IMR-90 (cell line): ENCODE data around the gene KIF3A. TPM values are rescaled to one million over a fixed set of nuclear protein-coding genes. Genes with fewer than 3 reads are reported as not detected.

ENCODE experiments used
- ATAC-seq: fragments of 200-7000 bp; cut with Tn5 transposase; 2 replicates; pipeline ENCODE4 v1.9.1; 2020; ENCODE audit warnings: low read depth, mild to moderate bottlenecking, moderate library complexity
- BruUV-seq: library from RNA; stranded (reverse); fragments of 400-500 nt; replicated peaks from 2 replicates; lab custom pipeline; 2021; lab: Mats Ljungman, UMichigan
- CTCF ChIA-PET: fragments of 300-600 bp; formaldehyde crosslinking; extraction: SDS; loops from one replicate; lab custom pipeline; 2021; ENCODE audit warnings: antibody characterized with exemption; lab: Yijun Ruan, JAX
- POLR2A ChIA-PET: fragments of 300-600 bp; sonication (Branson Sonifier 250); formaldehyde crosslinking; loops from one replicate; lab custom pipeline; 2022; ENCODE audit warnings: antibody characterized with exemption; ENCODE audit not compliant: unreplicated experiment; lab: Charles Lee
- DNase-seq: peaks from one replicate; pipeline ENCODE4 v3.0.0; 2013
- H2AFZ ChIP-seq: replicated peaks from 2 replicates; pipeline ENCODE3; 2013; ENCODE audit warnings: low read length, mild to moderate bottlenecking; ENCODE audit not compliant: poor library complexity
- H2AK5ac ChIP-seq: 2 replicates; pipeline ENCODE4 v1.6.1; 2013; ENCODE audit warnings: low read depth, low read length, inconsistent platforms
- H2AK9ac ChIP-seq: replicated peaks from 2 replicates; pipeline ENCODE3; 2013; ENCODE audit warnings: mild to moderate bottlenecking, low read depth, low read length, moderate library complexity; ENCODE audit not compliant: poor library complexity
- H2BK120ac ChIP-seq: 2 replicates; pipeline ENCODE4 v1.6.1; 2013; ENCODE audit warnings: low read depth, low read length, inconsistent platforms
- H2BK15ac ChIP-seq: 3 replicates; pipeline ENCODE4 v1.6.1; 2013; ENCODE audit warnings: low read depth, low read length, inconsistent platforms
- H2BK20ac ChIP-seq: 2 replicates; pipeline ENCODE4 v1.6.1; 2013; ENCODE audit warnings: low read depth, mild to moderate bottlenecking, inconsistent platforms, low read length, moderate library complexity
- H2BK5ac ChIP-seq: 2 replicates; pipeline ENCODE4 v1.6.1; 2013; ENCODE audit warnings: mild to moderate bottlenecking, low read depth, low read length, inconsistent platforms; ENCODE audit not compliant: poor library complexity, severe bottlenecking
- H3K14ac ChIP-seq: replicated peaks from 2 replicates; pipeline ENCODE4 v1.6.1; 2013; ENCODE audit warnings: low read depth, low read length, inconsistent platforms
- H3K18ac ChIP-seq: 2 replicates; pipeline ENCODE4 v1.6.1; 2013; ENCODE audit warnings: low read depth, low read length, control low read depth
- H3K23ac ChIP-seq: 2 replicates; pipeline ENCODE4 v1.6.1; 2013; ENCODE audit warnings: low read depth, low read length, inconsistent platforms
- H3K27ac ChIP-seq: 2 replicates; pipeline ENCODE4 v1.5.1; 2013; ENCODE audit warnings: mild to moderate bottlenecking, control low read depth, low read length; ENCODE audit not compliant: insufficient read depth
- H3K27me3 ChIP-seq: 2 replicates; pipeline ENCODE4 v1.6.1; 2013; ENCODE audit warnings: low read length; ENCODE audit not compliant: control insufficient read depth, insufficient read depth
- H3K36me3 ChIP-seq: 2 replicates; pipeline ENCODE4 v1.6.1; 2013; ENCODE audit warnings: low read length, mixed read lengths; ENCODE audit not compliant: control insufficient read depth, insufficient read depth
- H3K4ac ChIP-seq: 2 replicates; pipeline ENCODE4 v1.6.1; 2013; ENCODE audit warnings: low read depth, low read length, inconsistent platforms
- H3K4me1 ChIP-seq: 2 replicates; pipeline ENCODE4 v1.6.1; 2013; ENCODE audit warnings: low read length, mixed read lengths; ENCODE audit not compliant: control insufficient read depth, insufficient read depth
- H3K4me2 ChIP-seq: 2 replicates; pipeline ENCODE4 v1.6.1; 2013; ENCODE audit warnings: low read depth, mild to moderate bottlenecking, control low read depth, low read length, moderate library complexity
- H3K4me3 ChIP-seq: 2 replicates; pipeline ENCODE4 v1.5.1; 2013; ENCODE audit warnings: low read depth, mild to moderate bottlenecking, control low read depth, low read length, moderate library complexity; ENCODE audit not compliant: insufficient read depth
- H3K56ac ChIP-seq: 2 replicates; pipeline ENCODE4 v1.6.1; 2013; ENCODE audit warnings: low read length, inconsistent platforms; ENCODE audit not compliant: insufficient read depth; ENCODE audit errors: extremely low read depth
- H3K79me1 ChIP-seq, 2 experiments: 2 replicates each; pipeline ENCODE4 v1.6.1; 2013; ENCODE audit warnings: low read length in 2 of 2, inconsistent platforms in 1 of 2, low read depth in 1 of 2
- H3K9ac ChIP-seq: 2 replicates; pipeline ENCODE4 v1.6.1; 2013; ENCODE audit warnings: low read depth, low read length, control low read depth
- H3K9me1 ChIP-seq: 2 replicates; pipeline ENCODE4 v1.6.1; 2013; ENCODE audit warnings: low read length, inconsistent platforms; ENCODE audit not compliant: insufficient read depth
- H3K9me3 ChIP-seq: 2 replicates; pipeline ENCODE4 v1.6.1; 2013; ENCODE audit warnings: low read length; ENCODE audit not compliant: control insufficient read depth, insufficient read depth
- H4K20me1 ChIP-seq: 2 replicates; pipeline ENCODE4 v1.6.1; 2013; ENCODE audit warnings: low read length, inconsistent platforms; ENCODE audit not compliant: insufficient read depth
- H4K5ac ChIP-seq: 2 replicates; pipeline ENCODE4 v1.6.1; 2013; ENCODE audit warnings: mild to moderate bottlenecking, low read depth, low read length, control low read depth
- H4K8ac ChIP-seq, 2 experiments: 2 replicates each; pipeline ENCODE4 v1.6.1; 2013; ENCODE audit warnings: low read depth in 2 of 2, low read length in 2 of 2, control low read depth in 1 of 2, inconsistent platforms in 1 of 2
- H4K91ac ChIP-seq: 2 replicates; pipeline ENCODE4 v1.6.1; 2013; ENCODE audit warnings: low read depth, low read length, inconsistent platforms; ENCODE audit not compliant: insufficient read depth
- MAZ ChIP-seq: IDR thresholded peaks from 2 replicates; pipeline ENCODE4 v1.6.1; 2012; ENCODE audit warnings: low read depth, mild to moderate bottlenecking, low read length, improper control_type of control experiment, moderate library complexity, borderline replicate concordance
- WGBS, 2 experiments: methylation state at CpG; one replicate each; pipeline versions ENCODE4 v1.1.5 to v1.1.7; 2013; ENCODE audit warnings: missing lambda C conversion rate in 2 of 2; ENCODE audit not compliant: insufficient read length in 1 of 2; ENCODE audit errors: extremely low coverage in 2 of 2; 5-methylcytosine and 5-hydroxymethylcytosine counted together
- dilution Hi-C: fragments of 300-500 bp; cut with HindIII; formaldehyde crosslinking; loops from one replicate; pipeline ENCODE4 v1.14.3; 2018; ENCODE audit warnings: low sequenced_read_pairs; ENCODE audit not compliant: unreplicated experiment
- in situ Hi-C: fragments of 300-500 bp; cut with MboI; formaldehyde crosslinking; loops from 3 replicates; pipeline ENCODE4 v1.14.3; 2019; ENCODE audit warnings: low sequenced_read_pairs, inconsistent platforms, mixed read lengths
- intact Hi-C: fragments of 100-400 bp; cut with micrococcal nuclease; formaldehyde crosslinking; loops from 2 replicates; pipeline ENCODE4 v1.10.0; 2022
- polyA plus RNA-seq, 3 experiments: library from polyadenylated mRNA; depleted of rRNA; stranded (reverse); fragments of >200 nt; gene quantifications; 2 replicates each; pipeline ENCODE4 v1.2.3, GENCODE V29; 2012; ENCODE audit warnings: low replicate concordance in 1 of 3
- total RNA-seq: library from RNA; depleted of rRNA; stranded (reverse); fragments of >200 nt; gene quantifications from 2 replicates; pipeline ENCODE4 v1.2.3, GENCODE V29; 2012

KIF3A gene
- total and polyA plus RNA-seq, 2 of the 4 experiments (the other 2 are of a cell fraction) = 4.3 to 4.5 TPM

GRCh38 chr5:132761321-132762240 lies 24.2 kb upstream of the KIF3A start:
- Histone ChIP-seq H2BK5ac (no peak overlapping the region), H4K20me1 (peaks cover 2% of the 10 kb centered on the region; the same call in 1 of the 2 replicates), H2AK5ac (no peak overlapping the region), H3K36me3 (peaks cover 56% of the 10 kb centered on the region), H2AK9ac (no peak overlapping the region), H3K9me1 (peaks cover 3% of the 10 kb centered on the region; the same call in 1 of the 2 replicates), H3K56ac (no peak overlapping the region), H4K8ac (no peak overlapping the region), H3K27ac (no peak overlapping the region), H4K5ac (no peak overlapping the region), H4K91ac (no peak overlapping the region), H3K4me2 (no peak overlapping the region), H3K9me3 (no peaks in the 10 kb centered on the region), H3K27me3 (no peaks in the 10 kb centered on the region), H3K14ac (no peak overlapping the region), H3K4me1 (no peaks in the 10 kb centered on the region), H3K18ac (no peak overlapping the region), H3K79me1 (peaks cover 0 to 20% of the 10 kb centered on the region in 2 experiments; a peak in 3 of 4 replicates), H2BK20ac (no peak overlapping the region), H2BK15ac (no peak overlapping the region), H2BK120ac (no peak overlapping the region), H3K4me3 (no peak overlapping the region), H2AFZ (no peak overlapping the region), H3K9ac (no peak overlapping the region), H3K4ac (no peak overlapping the region), H3K23ac (no peak overlapping the region)
- dilution Hi-C loops (no loop called here), in situ Hi-C loops (no loop called here), intact Hi-C loops (no loop called here)
- CTCF ChIA-PET = no interaction called here
- 99% methylated on average over 18 of the region's 22 CpGs; no CpG with 5 or more reads in 1 of the 2 experiments for WGBS, 2 experiments
- no peak for TF ChIP-seq MAZ
- DNase-seq (no peak), ATAC-seq (no peak)
- POLR2A ChIA-PET = no interaction called here
- no TSS peak for BruUV-seq
